Activated CD4-positive, alpha-beta T cell treated with anti-CD3 and anti-CD28 coated beads for 1 hour (primary cell): Measurements from ENCODE around the gene STAP2.

Experiments
- DNase-seq: peaks from one replicate; pipeline ENCODE4 v3.0.0-alpha.2; 2020

STAP2 gene

GRCh38 chr19:4326215-4326836 lies 12.3 kb downstream of the STAP2 start:
- no peak for DNase-seq

- DNase-seq: no peak
Measured at GRCh38 chr19:4324228-4324627, 14.4 kb downstream of the STAP2 start.

GRCh38 chr19:4323692-4324091 lies 14.9 kb downstream of the STAP2 start:
- DNase-seq: no peak

GRCh38 chr19:4322942-4323665 lies 15.5 kb downstream of the STAP2 start:
- DNase-seq: no peak

- DNase-seq: no peak
Measured at GRCh38 chr19:4320419-4320818, 18.2 kb downstream of the STAP2 start.

GRCh38 chr19:4319067-4319718 lies 19.4 kb downstream of the STAP2 start:
- no peak for DNase-seq

- no peak for DNase-seq
Measured at GRCh38 chr19:4318460-4318859, 20.2 kb downstream of the STAP2 start.

- DNase-seq: no peak
Measured at GRCh38 chr19:4316956-4317355, 21.7 kb downstream of the STAP2 start.

- DNase-seq: no peak
Measured at GRCh38 chr19:4313847-4314490, 24.7 kb downstream of the STAP2 start.

- no peak for DNase-seq
Measured at GRCh38 chr19:4310247-4311121, 28.1 kb downstream of the STAP2 start.

GRCh38 chr19:4305659-4306058 lies 33.0 kb downstream of the STAP2 start:
- no peak for DNase-seq

- DNase-seq: no peak
Measured at GRCh38 chr19:4305257-4305612, 33.4 kb downstream of the STAP2 start.

GRCh38 chr19:4304538-4305256 lies 33.9 kb downstream of the STAP2 start, which contains the start of gene FSD1:
Gene FSD1, plus strand, starts transcription at chr19:4304598. Its CDS starts 149 bp downstream, at chr19:4304747.
- DNase-seq: peak; percentile 54

GRCh38 chr19:4303819-4304537 lies 34.6 kb downstream of the STAP2 start:
- DNase-seq: no peak

GRCh38 chr19:4302243-4302640 lies 36.4 kb downstream of the STAP2 start, which contains the start of gene TMIGD2:
Gene TMIGD2, minus strand, starts transcription at chr19:4302389. Its CDS starts 4 bp downstream, at chr19:4302385.
- no peak for DNase-seq

- no peak for DNase-seq
Measured at GRCh38 chr19:4301590-4302242, 36.9 kb downstream of the STAP2 start.

GRCh38 chr19:4300589-4300988 lies 38.0 kb downstream of the STAP2 start:
- no peak for DNase-seq

GRCh38 chr19:4298810-4299550 lies 39.6 kb downstream of the STAP2 start:
- no peak for DNase-seq

- DNase-seq: no peak
Measured at GRCh38 chr19:4297901-4298809, 40.5 kb downstream of the STAP2 start.
